GM23338 (cell line): Measurements from ENCODE around the gene SLC40A1. TPM values are rescaled to one million over a fixed set of nuclear protein-coding genes. Genes with fewer than 3 reads are reported as not detected.

Experiments
- ATAC-seq: fragments of 200-7000 bp; cut with Tn5 transposase; 3 replicates; pipeline ENCODE4 v1.9.1; 2020
- DNase-seq: peaks from one replicate; pipeline ENCODE4 v3.0.0-alpha.2; 2015; ENCODE audit warnings: low spot score
- H2AFZ ChIP-seq: fragments of 200-600 bp; sonication (generic); 2 replicates; pipeline ENCODE4 v1.8.0; 2016; ENCODE audit warnings: antibody characterized with exemption, mild to moderate bottlenecking, moderate library complexity
- H3F3A ChIP-seq: fragments of 200-600 bp; sonication (generic); replicated peaks from 2 replicates; pipeline ENCODE4 v1.8.0; 2017; ENCODE audit warnings: antibody characterized with exemption, mixed run types, low read depth
- H3K27ac ChIP-seq: fragments of 200-600 bp; sonication (generic); 2 replicates; pipeline ENCODE4 v1.6.1; 2016; ENCODE audit warnings: low read depth
- H3K27me3 ChIP-seq: fragments of 200-600 bp; sonication (generic); 2 replicates; pipeline ENCODE4 v1.8.0; 2016; ENCODE audit warnings: mild to moderate bottlenecking, mixed run types, moderate library complexity; ENCODE audit not compliant: insufficient read depth
- H3K36me3 ChIP-seq: fragments of 200-600 bp; sonication (generic); 2 replicates; pipeline ENCODE4 v1.8.0; 2016; ENCODE audit warnings: mild to moderate bottlenecking; ENCODE audit not compliant: insufficient read depth
- H3K4me1 ChIP-seq: fragments of 200-600 bp; sonication (generic); 2 replicates; pipeline ENCODE4 v1.8.0; 2016; ENCODE audit warnings: mild to moderate bottlenecking, moderate library complexity; ENCODE audit not compliant: insufficient read depth
- H3K4me2 ChIP-seq: fragments of 200-600 bp; sonication (generic); 2 replicates; pipeline ENCODE4 v1.7.1; 2017; ENCODE audit warnings: mixed run types
- H3K4me3 ChIP-seq: fragments of 200-600 bp; sonication (generic); 2 replicates; pipeline ENCODE4 v1.6.1; 2016; ENCODE audit warnings: mixed run types
- H3K79me2 ChIP-seq: fragments of 200-600 bp; sonication (generic); replicated peaks from 2 replicates; pipeline ENCODE4 v1.8.0; 2017; ENCODE audit warnings: mild to moderate bottlenecking; ENCODE audit not compliant: insufficient read depth
- H3K9me2 ChIP-seq: fragments of 200-600 bp; sonication (generic); 2 replicates; pipeline ENCODE4 v1.8.0; 2017; ENCODE audit not compliant: insufficient read depth
- H4K20me1 ChIP-seq: fragments of 200-600 bp; sonication (generic); replicated peaks from 2 replicates; pipeline ENCODE4 v1.8.0; 2017; ENCODE audit warnings: mild to moderate bottlenecking; ENCODE audit not compliant: insufficient read depth
- H3K27ac Mint-ChIP-seq: 2 replicates; pipeline ENCODE4 v1.8.0; 2020; ENCODE audit warnings: inconsistent platforms, mild to moderate bottlenecking, moderate library complexity, mixed read lengths
- H3K27me3 Mint-ChIP-seq: 3 replicates; pipeline ENCODE4 v1.8.0; 2022; ENCODE audit warnings: low read depth, mild to moderate bottlenecking, moderate library complexity, mixed read lengths, inconsistent platforms; ENCODE audit not compliant: insufficient read depth, poor library complexity
- H3K36me3 Mint-ChIP-seq: 3 replicates; pipeline ENCODE4 v1.8.0; 2021; ENCODE audit warnings: low read depth, mild to moderate bottlenecking, inconsistent platforms, moderate library complexity, mixed read lengths
- H3K4me1 Mint-ChIP-seq: 3 replicates; pipeline ENCODE4 v1.8.0; 2020; ENCODE audit warnings: mild to moderate bottlenecking, inconsistent platforms, mixed read lengths
- H3K4me3 Mint-ChIP-seq: 3 replicates; pipeline ENCODE4 v1.8.0; 2021; ENCODE audit warnings: moderate library complexity, mild to moderate bottlenecking, inconsistent platforms, mixed read lengths
- H3K9me3 Mint-ChIP-seq: 3 replicates; pipeline ENCODE4 v1.8.0; 2020; ENCODE audit warnings: moderate library complexity, mild to moderate bottlenecking, inconsistent platforms, mixed read lengths
- CTCF ChIP-seq, 2 experiments: fragments of 200-600 bp in 1 of 2; sonication (generic) in 1 of 2; conservative IDR thresholded peaks; 2 replicates each; pipeline versions ENCODE4 v1.5.1 to v1.6.1; 2016 to 2017; ENCODE audit warnings: antibody characterized with exemption in 2 of 2, low read depth in 2 of 2, mild to moderate bottlenecking in 2 of 2, moderate library complexity in 1 of 2
- EZH2 ChIP-seq: fragments of 200-600 bp; sonication (generic); IDR thresholded peaks from one replicate; pipeline ENCODE4 v1.8.0; 2017; ENCODE audit warnings: antibody characterized with exemption, mild to moderate bottlenecking, low read depth; ENCODE audit not compliant: unreplicated experiment
- JUNB ChIP-seq: IDR thresholded peaks from one replicate; pipeline ENCODE4 v1.6.1; 2016; ENCODE audit warnings: antibody characterized with exemption; ENCODE audit not compliant: unreplicated experiment
- POLR2AphosphoS5 ChIP-seq: IDR thresholded peaks from 2 replicates; pipeline ENCODE4 v1.6.1; 2016; ENCODE audit warnings: antibody characterized with exemption, low read depth
- ZNF114 ChIP-seq: fragments of 250-450 bp; sonication (Bioruptor Pico); IDR thresholded peaks from 2 replicates; pipeline ENCODE4 v1.5.0; 2020; ENCODE audit warnings: mild to moderate bottlenecking, moderate library complexity
- ZNF331 ChIP-seq: fragments of 250-450 bp; sonication (Bioruptor Pico); IDR thresholded peaks from 2 replicates; pipeline ENCODE4 v1.5.0; 2020; ENCODE audit warnings: low read depth, mild to moderate bottlenecking, moderate library complexity
- polyA plus RNA-seq: library from polyadenylated mRNA; unstranded; fragments of >200 nt; fragmentation: Nextera tagmentation; extraction: Ambion mirVana; gene quantifications from 2 replicates; pipeline ENCODE4 v1.2.1, GENCODE V29; 2016
- total RNA-seq: library from RNA; depleted of rRNA; stranded (reverse); fragments of >200 nt; shearing (Covaris generic); gene quantifications from 2 replicates; pipeline ENCODE4 v1.2.3, GENCODE V29; 2014
- TF ChIP-seq, protein P1 (sequence below): fragments of 250-450 bp; sonication (Bioruptor Pico); IDR thresholded peaks from 2 replicates; pipeline ENCODE4 v1.5.0; 2020; ENCODE audit warnings: mild to moderate bottlenecking, moderate library complexity

Gene SLC40A1
- total and polyA plus RNA-seq, 2 experiments from 2014 or later, result 0.08 TPM; not detected in 1

DNA sequence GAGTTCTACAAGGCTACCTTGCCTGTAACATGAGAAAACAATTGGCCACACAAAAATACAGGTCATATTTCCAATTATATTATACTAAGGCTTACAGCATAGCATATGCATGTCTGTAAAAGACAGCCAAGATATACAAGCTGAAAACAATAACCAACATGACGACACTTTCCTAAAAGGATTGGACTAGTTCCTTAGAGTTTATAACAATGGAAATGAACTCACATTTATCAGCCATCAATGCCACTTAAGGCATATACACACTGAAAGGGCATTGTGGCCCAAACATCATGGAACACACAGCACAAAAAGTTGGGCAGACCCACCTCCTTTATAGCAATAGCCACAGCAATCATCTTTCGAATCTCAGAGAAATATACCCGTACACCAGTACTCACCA is 52.0 kb downstream of the SLC40A1 start (continued):
- TF ChIP-seq, protein P1, sequence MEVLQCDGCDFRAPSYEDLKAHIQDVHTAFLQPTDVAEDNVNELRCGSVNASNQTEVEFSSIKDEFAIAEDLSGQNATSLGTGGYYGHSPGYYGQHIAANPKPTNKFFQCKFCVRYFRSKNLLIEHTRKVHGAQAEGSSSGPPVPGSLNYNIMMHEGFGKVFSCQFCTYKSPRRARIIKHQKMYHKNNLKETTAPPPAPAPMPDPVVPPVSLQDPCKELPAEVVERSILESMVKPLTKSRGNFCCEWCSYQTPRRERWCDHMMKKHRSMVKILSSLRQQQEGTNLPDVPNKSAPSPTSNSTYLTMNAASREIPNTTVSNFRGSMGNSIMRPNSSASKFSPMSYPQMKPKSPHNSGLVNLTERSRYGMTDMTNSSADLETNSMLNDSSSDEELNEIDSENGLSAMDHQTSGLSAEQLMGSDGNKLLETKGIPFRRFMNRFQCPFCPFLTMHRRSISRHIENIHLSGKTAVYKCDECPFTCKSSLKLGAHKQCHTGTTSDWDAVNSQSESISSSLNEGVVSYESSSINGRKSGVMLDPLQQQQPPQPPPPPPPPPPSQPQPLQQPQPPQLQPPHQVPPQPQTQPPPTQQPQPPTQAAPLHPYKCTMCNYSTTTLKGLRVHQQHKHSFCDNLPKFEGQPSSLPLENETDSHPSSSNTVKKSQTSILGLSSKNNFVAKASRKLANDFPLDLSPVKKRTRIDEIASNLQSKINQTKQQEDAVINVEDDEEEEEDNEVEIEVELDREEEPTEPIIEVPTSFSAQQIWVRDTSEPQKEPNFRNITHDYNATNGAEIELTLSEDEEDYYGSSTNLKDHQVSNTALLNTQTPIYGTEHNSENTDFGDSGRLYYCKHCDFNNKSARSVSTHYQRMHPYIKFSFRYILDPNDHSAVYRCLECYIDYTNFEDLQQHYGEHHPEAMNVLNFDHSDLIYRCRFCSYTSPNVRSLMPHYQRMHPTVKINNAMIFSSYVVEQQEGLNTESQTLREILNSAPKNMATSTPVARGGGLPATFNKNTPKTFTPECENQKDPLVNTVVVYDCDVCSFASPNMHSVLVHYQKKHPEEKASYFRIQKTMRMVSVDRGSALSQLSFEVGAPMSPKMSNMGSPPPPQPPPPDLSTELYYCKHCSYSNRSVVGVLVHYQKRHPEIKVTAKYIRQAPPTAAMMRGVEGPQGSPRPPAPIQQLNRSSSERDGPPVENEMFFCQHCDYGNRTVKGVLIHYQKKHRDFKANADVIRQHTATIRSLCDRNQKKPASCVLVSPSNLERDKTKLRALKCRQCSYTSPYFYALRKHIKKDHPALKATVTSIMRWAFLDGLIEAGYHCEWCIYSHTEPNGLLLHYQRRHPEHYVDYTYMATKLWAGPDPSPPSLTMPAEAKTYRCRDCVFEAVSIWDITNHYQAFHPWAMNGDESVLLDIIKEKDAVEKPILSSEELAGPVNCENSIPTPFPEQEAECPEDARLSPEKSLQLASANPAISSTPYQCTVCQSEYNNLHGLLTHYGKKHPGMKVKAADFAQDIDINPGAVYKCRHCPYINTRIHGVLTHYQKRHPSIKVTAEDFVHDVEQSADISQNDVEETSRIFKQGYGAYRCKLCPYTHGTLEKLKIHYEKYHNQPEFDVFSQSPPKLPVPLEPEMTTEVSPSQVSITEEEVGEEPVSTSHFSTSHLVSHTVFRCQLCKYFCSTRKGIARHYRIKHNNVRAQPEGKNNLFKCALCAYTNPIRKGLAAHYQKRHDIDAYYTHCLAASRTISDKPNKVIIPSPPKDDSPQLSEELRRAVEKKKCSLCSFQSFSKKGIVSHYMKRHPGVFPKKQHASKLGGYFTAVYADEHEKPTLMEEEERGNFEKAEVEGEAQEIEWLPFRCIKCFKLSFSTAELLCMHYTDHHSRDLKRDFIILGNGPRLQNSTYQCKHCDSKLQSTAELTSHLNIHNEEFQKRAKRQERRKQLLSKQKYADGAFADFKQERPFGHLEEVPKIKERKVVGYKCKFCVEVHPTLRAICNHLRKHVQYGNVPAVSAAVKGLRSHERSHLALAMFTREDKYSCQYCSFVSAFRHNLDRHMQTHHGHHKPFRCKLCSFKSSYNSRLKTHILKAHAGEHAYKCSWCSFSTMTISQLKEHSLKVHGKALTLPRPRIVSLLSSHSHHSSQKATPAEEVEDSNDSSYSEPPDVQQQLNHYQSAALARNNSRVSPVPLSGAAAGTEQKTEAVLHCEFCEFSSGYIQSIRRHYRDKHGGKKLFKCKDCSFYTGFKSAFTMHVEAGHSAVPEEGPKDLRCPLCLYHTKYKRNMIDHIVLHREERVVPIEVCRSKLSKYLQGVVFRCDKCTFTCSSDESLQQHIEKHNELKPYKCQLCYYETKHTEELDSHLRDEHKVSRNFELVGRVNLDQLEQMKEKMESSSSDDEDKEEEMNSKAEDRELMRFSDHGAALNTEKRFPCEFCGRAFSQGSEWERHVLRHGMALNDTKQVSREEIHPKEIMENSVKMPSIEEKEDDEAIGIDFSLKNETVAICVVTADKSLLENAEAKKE (CRISPR knock-in tag), result no peak
- no peak for TF ChIP-seq ZNF331
- no peak for TF ChIP-seq POLR2AphosphoS5
- no peak for TF ChIP-seq JUNB
- TF ChIP-seq EZH2, result no peak
- no peak for TF ChIP-seq ZNF114 (CRISPR knock-in tag)

DNA sequence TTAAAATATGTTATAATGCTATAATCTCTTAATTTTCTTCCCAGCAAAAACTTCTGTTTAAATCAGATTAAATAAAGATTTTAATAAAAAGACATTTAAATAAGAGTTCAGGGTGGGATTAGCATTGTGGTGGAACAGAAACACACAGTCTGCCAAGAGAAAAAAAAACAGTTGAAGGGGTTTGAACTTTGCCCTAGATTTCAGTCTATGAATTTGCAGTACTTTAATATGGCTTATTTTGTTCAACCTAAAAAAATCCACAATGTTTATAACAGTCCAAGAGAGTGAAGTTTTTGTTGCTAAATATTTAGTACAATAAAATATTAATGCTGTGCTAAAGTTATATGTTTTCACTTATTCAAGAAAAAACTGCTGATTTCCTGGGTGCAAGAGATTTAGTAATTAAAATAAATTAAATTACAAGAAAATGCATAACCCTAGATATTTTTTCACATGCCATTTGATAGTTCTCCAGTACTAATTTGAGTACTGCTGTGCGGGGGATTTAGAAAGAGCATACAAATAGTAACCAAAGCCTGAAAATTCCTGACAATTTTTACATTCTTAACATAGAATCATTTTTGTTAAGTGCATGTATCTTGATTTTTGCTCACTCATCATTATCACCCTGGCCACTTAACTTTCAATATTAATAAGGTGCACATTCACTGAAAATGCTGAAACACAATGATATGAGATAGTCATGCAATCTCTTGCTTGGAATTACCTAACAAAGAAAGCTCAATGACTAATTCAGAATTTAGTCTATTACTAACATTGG is 52.6 kb downstream of the SLC40A1 start:
- no peaks in the 10 kb centered on the region for H3K9me3 Mint-ChIP-seq
- no peak overlapping the region for H3K4me2 ChIP-seq
- no peak for ATAC-seq

More for the DNA sequence above, 52.6 kb downstream of the SLC40A1 start:
- H3K27ac ChIP-seq, result no peak overlapping the region
- Mint-ChIP-seq H3K27ac (no peak overlapping the region), H3K27me3 (peaks cover 2% of the 10 kb centered on the region), H3K4me1 (no peaks in the 10 kb centered on the region), H3K36me3 (no peaks in the 10 kb centered on the region), H3K4me3 (no peak overlapping the region)
- no peaks in the 10 kb centered on the region for H3K9me2 ChIP-seq
- TF ChIP-seq ZNF331 (no peak), CTCF (conservative IDR thresholded peaks at IDR 0.05; ENCODE audit: low read depth in 2 of 2) (no peak)
- TF ChIP-seq, protein P1 (CRISPR knock-in tag), result no peak
- no peaks in the 10 kb centered on the region for H3K27me3 ChIP-seq
- H3K4me3 ChIP-seq, result no peak overlapping the region
- H4K20me1 ChIP-seq, result no peaks in the 10 kb centered on the region; the same call in 1 of the 2 replicates
- no peak for DNase-seq
- no peaks in the 10 kb centered on the region for H3K36me3 ChIP-seq
- no peaks in the 10 kb centered on the region for H3F3A ChIP-seq
- H3K4me1 ChIP-seq, result no peaks in the 10 kb centered on the region
- no peak overlapping the region for H2AFZ ChIP-seq
- H3K79me2 ChIP-seq, result no peaks in the 10 kb centered on the region
